ENCODE results near the gene ZGPAT.

GRCh38 chr20:63703471-63703975 is 4.3 kb upstream of the ZGPAT start:
- TF ChIP-seq EZH2 (IDR thresholded peaks at IDR 0.05; ENCODE audit: borderline replicate concordance, low read length) (no peak), CTCF (IDR thresholded peaks at IDR 0.05; ENCODE audit: low read length) (no peak)
